Stomach (tissue), 4 donors: ENCODE results near the gene SLC25A33.

Source experiments
- EP300 ChIP-seq: sonication (generic); formaldehyde crosslinking; IDR thresholded peaks from one replicate; pipeline ENCODE4 v1.6.1; 2017; ENCODE audit warnings: antibody characterized with exemption
- POLR2A ChIP-seq, 4 donors: fragments of 450-650 bp; IDR thresholded peaks; one replicate each; pipeline ENCODE4 v1.6.1; 2016; ENCODE audit warnings: antibody characterized with exemption in 4 of 4, control low read depth in 2 of 4, mild to moderate bottlenecking in 1 of 4, moderate library complexity in 1 of 4
- POLR2AphosphoS5 ChIP-seq, 3 donors: sonication (generic); formaldehyde crosslinking; IDR thresholded peaks; one replicate each; pipeline ENCODE4 v1.6.1; 2016; ENCODE audit warnings: antibody characterized with exemption in 3 of 3
- TF ChIP-seq, protein P1 (sequence below), 7 experiments: fragments of 450-650 bp in 4 of 7; fragments of 200-600 bp in 3 of 7; sonication (generic) in 3 of 7; IDR thresholded peaks; one replicate each; pipeline ENCODE4 v1.5.1; 2016 to 2019; ENCODE audit warnings: antibody characterized with exemption in 7 of 7, control low read depth in 2 of 7, mild to moderate bottlenecking in 1 of 7

DNA sequence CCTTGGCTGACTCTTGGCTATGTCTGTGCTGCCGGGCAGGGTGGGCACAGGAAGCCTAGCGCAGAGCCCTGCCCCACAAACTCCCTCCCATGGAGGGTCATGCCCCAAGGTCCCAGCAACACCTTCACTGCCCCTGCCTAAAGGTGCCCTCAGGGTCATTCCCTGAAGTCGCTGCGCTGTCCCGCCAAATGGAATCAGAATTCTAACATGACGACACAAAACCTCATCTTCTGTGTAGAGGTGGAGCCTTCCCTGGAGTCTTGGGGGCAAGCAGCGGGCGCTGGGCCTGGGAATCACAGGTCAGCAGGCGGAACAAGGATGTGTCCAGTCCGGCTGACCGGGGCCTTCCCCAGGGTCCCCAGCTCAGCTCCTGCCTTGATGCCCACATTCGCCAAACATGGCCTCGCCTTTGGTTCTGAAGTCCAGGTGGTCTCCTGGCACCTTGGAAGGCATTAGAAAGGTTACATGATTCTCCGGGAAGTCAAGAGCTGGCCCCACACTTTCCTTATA, 66.7 kb downstream of the SLC25A33 start:
- TF ChIP-seq POLR2A (IDR thresholded peaks at IDR 0.05) (no peak), POLR2AphosphoS5 (IDR thresholded peaks at IDR 0.05) (no peak), EP300 (no peak)
- TF ChIP-seq, protein P1, sequence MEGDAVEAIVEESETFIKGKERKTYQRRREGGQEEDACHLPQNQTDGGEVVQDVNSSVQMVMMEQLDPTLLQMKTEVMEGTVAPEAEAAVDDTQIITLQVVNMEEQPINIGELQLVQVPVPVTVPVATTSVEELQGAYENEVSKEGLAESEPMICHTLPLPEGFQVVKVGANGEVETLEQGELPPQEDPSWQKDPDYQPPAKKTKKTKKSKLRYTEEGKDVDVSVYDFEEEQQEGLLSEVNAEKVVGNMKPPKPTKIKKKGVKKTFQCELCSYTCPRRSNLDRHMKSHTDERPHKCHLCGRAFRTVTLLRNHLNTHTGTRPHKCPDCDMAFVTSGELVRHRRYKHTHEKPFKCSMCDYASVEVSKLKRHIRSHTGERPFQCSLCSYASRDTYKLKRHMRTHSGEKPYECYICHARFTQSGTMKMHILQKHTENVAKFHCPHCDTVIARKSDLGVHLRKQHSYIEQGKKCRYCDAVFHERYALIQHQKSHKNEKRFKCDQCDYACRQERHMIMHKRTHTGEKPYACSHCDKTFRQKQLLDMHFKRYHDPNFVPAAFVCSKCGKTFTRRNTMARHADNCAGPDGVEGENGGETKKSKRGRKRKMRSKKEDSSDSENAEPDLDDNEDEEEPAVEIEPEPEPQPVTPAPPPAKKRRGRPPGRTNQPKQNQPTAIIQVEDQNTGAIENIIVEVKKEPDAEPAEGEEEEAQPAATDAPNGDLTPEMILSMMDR (IDR thresholded peaks at IDR 0.05): no peak
